ENCODE measurements around the gene SGCD. TPM values are rescaled to one million over a fixed set of nuclear protein-coding genes. Genes with fewer than 3 reads are reported as not detected.
A peak's percentile ranks its signal among the peaks of the same experiment; 100 is the strongest.

The SGCD gene
- total and polyA plus RNA-seq, 8 donors: 0.58 to 55.8 (median 2.8) TPM

- Histone ChIP-seq H3K4me3 (no peak overlapping the region), H3K27ac (no peak overlapping the region), H3K27me3 (no peaks in the 10 kb centered on the region), H3K9me3 (peaks cover 0 to 6% (median 0%) of the 10 kb centered on the region in 4 donors), H3K36me3 (no peaks in the 10 kb centered on the region), H3K4me1 (no peaks in the 10 kb centered on the region)
- DNase-seq: no peak
- WGBS, 5 donors: 24 to 54% (median 51%) methylated on average over 2 of the region's 2 CpGs
- TF ChIP-seq POLR2AphosphoS5 (IDR thresholded peaks at IDR 0.05): no peak
- no peak for TF ChIP-seq EP300 (IDR thresholded peaks at IDR 0.05)
- TF ChIP-seq POLR2A (IDR thresholded peaks at IDR 0.05): no peak
- TF ChIP-seq CTCF (IDR thresholded peaks at IDR 0.05): no peak
- intact Hi-C loops (cut with DNase I; ENCODE audit: low total_unique reads): no loop called here
These were observed 186.3 kb downstream of the SGCD start for GRCh38 chr5:156513123-156513815.

- H3K27me3 ChIP-seq: no peaks in the 10 kb centered on the region
- H3K4me1 ChIP-seq: no peaks in the 10 kb centered on the region
- peaks cover 0 to 6% (median 0%) of the 10 kb centered on the region in 4 donors for H3K9me3 ChIP-seq
- TF ChIP-seq POLR2AphosphoS5 (IDR thresholded peaks at IDR 0.05): no peak
- TF ChIP-seq CTCF (IDR thresholded peaks at IDR 0.05): no peak
- TF ChIP-seq POLR2A (IDR thresholded peaks at IDR 0.05): no peak
- no peak for TF ChIP-seq EP300 (IDR thresholded peaks at IDR 0.05)
- 47 to 74% (median 67%) methylated on average over 2 of the region's 2 CpGs for WGBS, 5 donors
- H3K4me3 ChIP-seq: no peak overlapping the region
- intact Hi-C loops (cut with DNase I; ENCODE audit: low total_unique reads): no loop called here
- DNase-seq: peak in 1 of 2 donors; percentile 35
- no peak overlapping the region for H3K27ac ChIP-seq
- no peaks in the 10 kb centered on the region for H3K36me3 ChIP-seq
These were observed 188.2 kb downstream of the SGCD start for GRCh38 chr5:156515121-156515520.

DNA sequence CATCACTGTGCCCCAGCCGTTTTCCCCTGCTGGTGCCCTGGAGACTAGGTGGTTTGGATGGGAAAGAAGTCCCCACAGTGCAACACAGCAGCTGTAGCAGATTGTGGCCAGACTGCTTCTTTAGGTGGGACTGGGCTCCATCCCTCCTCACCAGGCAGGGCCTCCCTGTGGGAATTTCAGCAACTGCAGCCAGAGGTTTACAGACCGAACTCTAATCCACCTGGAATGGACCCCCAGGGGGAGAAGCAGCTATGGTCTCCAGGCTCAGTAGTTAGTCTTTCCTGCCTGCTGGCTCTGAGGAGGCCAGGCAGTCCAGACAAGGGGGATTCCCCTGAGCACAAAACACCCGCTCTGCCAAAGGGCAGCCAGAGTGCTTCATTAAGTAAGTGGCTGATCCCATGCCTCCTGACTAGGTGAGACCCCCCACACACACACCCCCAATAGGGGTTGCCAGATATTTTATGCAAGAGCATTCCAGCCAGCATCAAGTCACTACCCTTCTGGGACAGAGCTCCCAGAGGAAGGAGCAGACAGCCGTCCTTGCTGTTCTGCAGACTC is 188.9 kb downstream of the SGCD start:
- H3K27ac ChIP-seq: no peak overlapping the region
- H3K36me3 ChIP-seq: no peaks in the 10 kb centered on the region

More for the DNA sequence above, 188.9 kb downstream of the SGCD start:
- TF ChIP-seq CTCF (IDR thresholded peaks at IDR 0.05) (no peak), POLR2A (IDR thresholded peaks at IDR 0.05) (no peak), EP300 (IDR thresholded peaks at IDR 0.05) (no peak)
- 63 to 76% (median 73%) methylated on average over 4 of the region's 4 CpGs for WGBS, 5 donors
- no peak for DNase-seq
- Histone ChIP-seq H3K27me3 (no peaks in the 10 kb centered on the region), H3K9me3 (peaks cover 0 to 6% (median 0%) of the 10 kb centered on the region in 4 donors), H3K4me3 (no peak overlapping the region), H3K4me1 (no peaks in the 10 kb centered on the region)
- intact Hi-C loops (cut with DNase I; ENCODE audit: low total_unique reads): no loop called here

All from stomach (tissue), 9 donors.